T47D (cell line): ENCODE measurements around the gene KCNIP4.
A peak's percentile ranks its signal among the peaks of the same experiment; 100 is the strongest.

Experiments used
- DNase-seq, 2 experiments: peaks; one replicate each; pipeline versions ENCODE4 v3.0.0 to v3.0.0-alpha.2; 2011 to 2012; ENCODE audit warnings: low read depth in 1 of 2, low spot score in 1 of 2
- JUND ChIP-seq: IDR thresholded peaks from 2 replicates; pipeline ENCODE4 v1.6.1; 2012; ENCODE audit warnings: low read depth
- in situ Hi-C: cut with HindIII; loops from 2 replicates; pipeline ENCODE4 v1.10.0; 2016; ENCODE audit warnings: low sequenced_read_pairs, low pct_unique_long_range_greater_than_20kb

The KCNIP4 gene

GRCh38 chr4:21722157-21722839 lies 226.3 kb downstream of the KCNIP4 start:
- TF ChIP-seq JUND, result no peak
- DNase-seq, result no peak
- in situ Hi-C loops, result no loop called here

DNA sequence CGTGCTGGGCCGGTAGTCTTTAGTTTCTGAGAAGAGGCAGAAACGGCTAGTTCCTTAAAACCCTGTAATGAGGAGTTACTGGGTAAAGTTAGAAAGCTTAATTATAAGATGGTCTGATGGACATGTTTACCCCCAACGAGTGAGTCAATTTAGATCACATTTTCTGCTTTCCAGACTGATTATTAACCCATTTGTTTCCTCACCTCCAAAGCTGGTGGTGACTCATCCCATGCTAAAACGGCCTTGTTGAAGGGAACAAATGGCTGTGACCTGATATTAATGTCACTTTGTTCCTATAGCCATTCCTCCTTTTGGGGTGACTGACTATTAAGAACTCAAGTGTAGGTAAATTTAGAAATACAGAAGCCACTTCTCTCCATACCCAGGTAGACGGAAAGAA lies 232.0 kb downstream of the KCNIP4 start:
- TF ChIP-seq JUND, result no peak
- DNase-seq, result no peak
- in situ Hi-C loops, result no loop called here

DNA sequence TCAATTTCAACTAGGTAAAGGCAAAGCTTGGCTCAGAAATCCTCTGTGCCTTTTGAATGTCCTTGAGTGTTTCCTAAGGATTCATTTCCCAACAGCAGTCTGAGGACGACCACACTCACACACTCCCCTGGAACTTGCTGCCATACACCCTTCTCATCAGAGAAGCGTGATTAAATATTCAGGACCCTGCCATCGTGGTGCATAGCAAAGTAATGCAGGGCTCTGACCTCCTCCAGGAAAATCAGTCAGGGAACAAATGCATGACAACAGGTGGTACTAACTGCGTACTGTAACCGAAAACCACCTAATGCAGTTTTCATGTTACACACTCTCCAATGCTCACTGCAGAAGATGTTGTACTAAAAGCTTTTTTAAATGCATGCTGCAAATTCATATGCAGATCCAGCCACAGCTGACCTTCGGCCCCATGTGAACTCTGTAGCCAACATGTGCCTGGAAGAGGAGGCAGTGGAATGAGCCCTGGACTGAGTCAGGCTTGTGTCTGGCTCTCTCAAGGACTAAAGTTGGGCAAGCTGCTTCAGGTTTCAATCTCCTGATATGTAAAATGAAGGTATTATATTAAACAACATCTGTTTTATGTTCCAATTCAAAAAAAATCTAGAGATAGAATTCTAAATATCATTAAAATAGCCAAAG lies 238.3 kb downstream of the KCNIP4 start:
- TF ChIP-seq JUND, result no peak
- in situ Hi-C loops, result no loop called here

DNA sequence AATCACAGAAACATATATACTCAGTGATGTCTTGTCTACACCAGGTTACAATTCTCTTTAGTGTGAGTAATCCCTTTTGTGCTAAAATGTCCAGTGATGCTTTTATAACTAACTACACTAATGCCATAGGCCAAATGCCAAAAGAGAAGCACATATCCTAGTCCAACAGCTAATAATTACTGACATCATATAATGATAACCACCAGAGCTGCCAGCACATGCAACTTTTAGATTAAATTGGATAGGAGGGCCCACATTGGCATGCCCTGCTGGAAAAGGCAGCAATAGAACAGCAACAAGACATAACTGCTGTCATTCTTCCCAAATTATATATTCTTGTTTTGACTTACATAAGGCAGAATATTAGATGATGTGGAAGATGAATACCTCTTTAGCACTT lies 238.8 kb downstream of the KCNIP4 start:
- DNase-seq, result no peak

More for the DNA sequence above, 238.3 kb downstream of the KCNIP4 start:
- no peak for DNase-seq

DNA sequence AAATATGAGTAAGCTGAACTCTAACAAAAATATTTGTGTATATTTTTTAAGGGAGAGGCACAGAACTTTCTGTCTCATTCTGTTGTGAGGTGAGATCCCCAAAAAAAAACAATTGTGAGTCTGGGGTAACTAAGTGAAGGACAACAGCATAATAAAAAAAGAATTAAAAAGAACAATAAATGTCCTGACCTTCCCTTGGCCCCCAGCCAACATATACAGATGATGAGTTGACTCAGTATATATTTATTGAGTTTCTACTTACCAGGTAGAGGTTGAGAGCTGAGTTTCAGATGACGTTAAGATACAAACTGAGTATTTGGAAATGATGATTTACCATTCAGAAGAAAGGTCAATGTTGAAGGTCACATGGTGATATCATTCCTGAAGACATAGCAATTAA lies 239.5 kb downstream of the KCNIP4 start:
- DNase-seq, result no peak
- TF ChIP-seq JUND, result no peak
- in situ Hi-C loops, result no loop called here

More for the DNA sequence above, 238.8 kb downstream of the KCNIP4 start:
- in situ Hi-C loops, result no loop called here
- TF ChIP-seq JUND, result no peak

DNA sequence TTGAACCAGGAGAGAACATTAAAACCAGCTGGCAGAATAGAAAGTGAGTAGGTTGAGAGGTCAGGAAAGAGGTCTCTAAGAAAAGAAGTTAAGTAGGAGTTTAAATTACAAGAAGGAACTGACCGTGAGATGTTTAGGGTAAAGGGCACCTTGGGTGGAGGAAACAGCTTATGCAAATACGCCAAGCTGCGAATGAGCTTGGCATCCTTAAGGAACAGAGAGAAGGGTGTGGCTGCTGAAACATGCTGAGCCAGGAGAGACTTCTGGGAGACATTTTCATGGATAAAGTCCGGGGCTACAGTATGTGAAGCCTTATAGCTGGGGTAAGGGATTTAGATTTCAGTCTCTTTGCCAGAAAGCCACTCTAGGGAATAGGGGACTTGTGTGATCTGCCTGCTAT lies 249.1 kb downstream of the KCNIP4 start:
- in situ Hi-C loops, result no loop called here
- no peak for DNase-seq
- no peak for TF ChIP-seq JUND

DNA sequence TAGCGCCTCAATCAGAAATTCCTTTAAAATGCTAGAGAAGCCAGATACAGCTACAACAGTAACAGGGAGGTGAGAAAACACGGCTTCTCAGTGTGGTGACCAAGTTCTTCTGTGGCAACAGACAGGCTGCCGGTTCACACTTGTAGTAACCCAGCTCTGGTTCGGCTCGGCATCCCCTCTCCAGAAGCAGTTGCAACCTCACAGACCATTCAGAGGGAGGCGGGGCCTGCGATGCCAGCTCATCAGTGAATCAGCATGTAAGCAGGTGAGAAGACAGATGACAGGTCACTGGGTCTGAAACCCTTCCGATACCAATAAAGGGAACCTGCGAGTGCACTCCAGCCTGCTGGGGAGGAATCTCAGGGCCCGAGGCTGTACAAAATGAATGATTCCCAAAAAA lies 251.0 kb downstream of the KCNIP4 start:
- DNase-seq, result peak in 1 of 2 experiments; percentile 0
- TF ChIP-seq JUND, result no peak
- in situ Hi-C loops, result no loop called here

GRCh38 chr4:21695141-21695540 lies 253.4 kb downstream of the KCNIP4 start:
- no peak for TF ChIP-seq JUND
- DNase-seq, result no peak
- in situ Hi-C loops, result no loop called here

DNA sequence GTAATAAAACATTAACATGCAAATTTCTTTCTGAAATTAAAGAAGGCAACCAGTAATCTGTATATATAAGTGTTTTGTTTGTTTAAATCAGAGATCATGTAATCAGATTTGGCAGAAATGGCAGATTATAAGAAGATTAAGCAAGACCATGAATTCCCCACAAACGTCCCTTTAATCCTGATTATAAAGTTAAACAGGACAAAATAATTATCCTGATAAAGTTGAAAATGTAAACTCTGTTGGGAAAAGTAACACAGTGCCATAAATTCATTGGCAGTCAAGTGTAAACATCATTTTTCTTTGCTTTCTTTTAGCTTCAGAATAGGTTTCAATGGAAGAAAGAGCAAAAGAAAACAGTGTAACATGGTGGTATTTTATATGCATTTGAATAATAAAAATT lies 256.3 kb downstream of the KCNIP4 start:
- TF ChIP-seq JUND, result no peak
- in situ Hi-C loops, result no loop called here

DNA sequence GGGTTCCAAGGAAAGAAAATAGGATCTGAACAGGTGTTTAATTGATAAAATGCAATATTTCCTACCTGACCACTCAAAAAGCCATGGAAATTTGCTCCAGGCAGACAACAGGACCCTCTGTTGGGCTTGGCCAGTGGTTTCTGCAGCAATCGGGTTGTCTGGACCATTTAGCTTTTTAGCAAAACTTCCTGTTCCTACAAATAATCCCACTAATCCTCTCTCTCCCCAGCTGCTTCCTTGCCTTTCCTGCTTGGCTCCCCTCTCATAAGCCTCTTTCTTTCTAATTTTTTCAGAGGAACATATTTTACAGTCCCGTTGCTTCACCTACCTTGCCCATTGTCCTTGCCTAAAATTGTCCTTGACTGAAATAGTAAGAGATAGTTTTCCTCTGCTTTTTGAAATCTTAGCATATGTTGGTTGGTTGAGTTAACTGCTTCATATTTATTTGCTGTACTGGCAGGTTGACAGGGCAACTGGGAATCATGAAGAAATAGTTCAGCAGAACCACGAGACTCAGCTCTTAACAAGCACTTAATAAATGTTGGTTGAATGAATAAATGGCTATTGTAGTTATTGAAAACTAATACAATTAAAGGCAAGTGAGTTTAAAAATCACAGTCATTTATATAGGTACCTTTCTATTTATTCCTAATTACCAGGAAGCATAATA lies 259.8 kb downstream of the KCNIP4 start:
- no peak for DNase-seq
- in situ Hi-C loops, result no loop called here
- TF ChIP-seq JUND, result no peak

More for the DNA sequence above, 256.3 kb downstream of the KCNIP4 start:
- DNase-seq, result no peak

GRCh38 chr4:21685911-21686310 lies 262.7 kb downstream of the KCNIP4 start:
- in situ Hi-C loops, result no loop called here
- TF ChIP-seq JUND, result no peak
- DNase-seq, result no peak

DNA sequence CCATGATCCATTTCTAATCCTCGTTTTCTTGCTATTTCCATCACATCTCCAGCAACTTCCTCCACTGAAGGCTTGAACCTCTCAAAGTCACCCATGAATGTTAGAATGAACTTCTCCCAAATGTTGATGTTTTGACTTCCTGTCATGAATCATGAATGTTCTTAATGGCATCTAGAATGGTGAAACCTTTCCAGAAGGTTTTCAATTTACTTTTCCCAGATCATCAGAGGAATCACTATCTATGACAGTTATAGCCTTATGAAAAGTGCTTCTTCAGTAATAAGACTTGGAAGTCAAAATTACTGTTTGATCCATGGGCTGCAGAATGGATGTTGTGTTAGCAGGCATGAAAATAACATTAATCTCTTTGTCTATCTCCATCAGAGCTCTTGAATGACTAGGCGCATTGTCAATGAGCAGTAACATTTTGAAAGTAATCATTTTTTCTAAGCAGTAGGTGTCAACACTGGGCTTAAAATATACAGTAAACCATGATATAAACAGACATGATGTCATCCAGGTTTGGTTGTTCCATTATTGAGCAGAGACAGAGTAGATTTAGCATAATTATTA lies 268.2 kb downstream of the KCNIP4 start:
- in situ Hi-C loops, result no loop called here
- no peak for DNase-seq

DNA sequence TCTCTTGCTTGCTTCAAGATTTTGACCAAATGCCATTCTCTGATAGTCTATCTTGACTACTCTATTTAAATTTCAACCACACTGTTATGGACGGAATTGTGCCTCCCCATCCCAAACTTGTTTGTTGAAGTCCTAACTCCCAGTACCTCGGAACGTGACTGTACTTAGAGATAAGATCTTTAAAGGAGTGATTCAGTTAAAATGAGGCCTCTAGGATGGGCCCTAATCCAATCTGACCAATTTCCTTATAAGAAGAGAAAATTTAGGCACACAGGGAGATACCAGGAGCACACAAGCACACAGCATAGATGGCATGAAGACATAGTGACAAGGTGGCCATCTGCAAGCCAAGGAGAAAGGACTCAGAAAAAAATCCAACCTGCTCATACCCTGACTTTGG lies 269.9 kb downstream of the KCNIP4 start:
- DNase-seq, result no peak
- TF ChIP-seq JUND, result no peak
- in situ Hi-C loops, result no loop called here

More for the DNA sequence above, 268.2 kb downstream of the KCNIP4 start:
- TF ChIP-seq JUND, result no peak
